H9 (cell line): ENCODE measurements around the gene GPR21. TPM values are rescaled to one million over a fixed set of nuclear protein-coding genes. Genes with fewer than 3 reads are reported as not detected.

Experiments
- DNase-seq: peaks from one replicate; pipeline ENCODE4 v3.0.0-alpha.2; 2017
- H2AFZ ChIP-seq: one replicate; pipeline ENCODE4 v1.6.1; 2013; ENCODE audit warnings: mild to moderate bottlenecking, low read length, control low read depth, moderate library complexity
- H2AK5ac ChIP-seq: 2 replicates; pipeline ENCODE4 v1.6.1; 2013; ENCODE audit warnings: low read length, control low read depth, mixed read lengths; ENCODE audit not compliant: insufficient read length
- H2BK120ac ChIP-seq: one replicate; pipeline ENCODE4 v1.6.1; 2013; ENCODE audit warnings: low read depth, mild to moderate bottlenecking, low read length, control low read depth, inconsistent platforms; ENCODE audit not compliant: poor library complexity, severe bottlenecking
- H2BK12ac ChIP-seq: 2 replicates; pipeline ENCODE4 v1.6.1; 2013; ENCODE audit warnings: low read length, control low read depth, mixed read lengths, low read depth; ENCODE audit not compliant: insufficient read length
- H2BK15ac ChIP-seq: 2 replicates; pipeline ENCODE4 v1.6.1; 2013; ENCODE audit warnings: low read depth, low read length, control low read depth
- H2BK20ac ChIP-seq: one replicate; pipeline ENCODE4 v1.6.1; 2013; ENCODE audit warnings: low read depth, mild to moderate bottlenecking, low read length, control low read depth, inconsistent platforms; ENCODE audit not compliant: poor library complexity, severe bottlenecking
- H2BK5ac ChIP-seq: 2 replicates; pipeline ENCODE4 v1.6.1; 2013; ENCODE audit warnings: low read length, control low read depth, mixed read lengths; ENCODE audit not compliant: insufficient read length
- H3K14ac ChIP-seq: 2 replicates; pipeline ENCODE4 v1.6.1; 2013; ENCODE audit warnings: low read length, control low read depth; ENCODE audit not compliant: insufficient read depth
- H3K18ac ChIP-seq: 2 replicates; pipeline ENCODE4 v1.6.1; 2013; ENCODE audit warnings: low read depth, mild to moderate bottlenecking, mixed read lengths, low read length, control low read depth; ENCODE audit not compliant: insufficient read length
- H3K23ac ChIP-seq: 2 replicates; pipeline ENCODE4 v1.6.1; 2013; ENCODE audit warnings: low read length, control low read depth, mixed read lengths, low read depth; ENCODE audit not compliant: insufficient read length
- H3K23me2 ChIP-seq: 2 replicates; pipeline ENCODE4 v1.6.1; 2013; ENCODE audit warnings: low read depth, mild to moderate bottlenecking, mixed read lengths, low read length, control low read depth; ENCODE audit not compliant: insufficient read length, poor library complexity, severe bottlenecking
- H3K27ac ChIP-seq: 2 replicates; pipeline ENCODE4 v1.5.1; 2013; ENCODE audit warnings: low read length, control low read depth, mixed read lengths, low read depth; ENCODE audit not compliant: insufficient read length
- H3K27me3 ChIP-seq: 2 replicates; pipeline ENCODE4 v1.6.1; 2013; ENCODE audit warnings: low read length, control low read depth, inconsistent platforms; ENCODE audit not compliant: insufficient read depth
- H3K4ac ChIP-seq: 2 replicates; pipeline ENCODE4 v1.6.1; 2013; ENCODE audit warnings: low read depth, mild to moderate bottlenecking, control low read depth, inconsistent platforms, low read length, moderate library complexity
- H3K4me1 ChIP-seq: 2 replicates; pipeline ENCODE4 v1.6.1; 2013; ENCODE audit warnings: low read length, control low read depth, inconsistent platforms; ENCODE audit not compliant: insufficient read depth
- H3K4me2 ChIP-seq: 2 replicates; pipeline ENCODE4 v1.6.1; 2013; ENCODE audit warnings: low read length, control low read depth, mixed read lengths; ENCODE audit not compliant: insufficient read length, insufficient read depth
- H3K56ac ChIP-seq: 2 replicates; pipeline ENCODE4 v1.6.1; 2013; ENCODE audit warnings: low read depth, mild to moderate bottlenecking, mixed read lengths, low read length, control low read depth; ENCODE audit not compliant: insufficient read length
- H3K79me1 ChIP-seq: 2 replicates; pipeline ENCODE4 v1.6.1; 2013; ENCODE audit warnings: low read depth, mild to moderate bottlenecking, moderate library complexity, low read length, control low read depth, inconsistent platforms; ENCODE audit not compliant: insufficient read depth, poor library complexity, severe bottlenecking
- H3K79me2 ChIP-seq: 2 replicates; pipeline ENCODE4 v1.6.1; 2013; ENCODE audit warnings: low read length, control low read depth, inconsistent platforms; ENCODE audit not compliant: insufficient read depth
- H3K9ac ChIP-seq: 2 replicates; pipeline ENCODE4 v1.6.1; 2013; ENCODE audit warnings: low read length, control low read depth, mixed read lengths; ENCODE audit not compliant: insufficient read length; ENCODE audit errors: extremely low read depth
- H3K9me3 ChIP-seq: one replicate; pipeline ENCODE4 v1.6.1; 2013; ENCODE audit warnings: low read depth, low read length, inconsistent platforms; ENCODE audit not compliant: control insufficient read depth
- H3T11ph ChIP-seq: one replicate; pipeline ENCODE4 v1.6.1; 2013; ENCODE audit warnings: mild to moderate bottlenecking, low read length, control low read depth, inconsistent platforms
- H4K20me1 ChIP-seq: one replicate; pipeline ENCODE4 v1.6.1; 2013; ENCODE audit not compliant: control insufficient read depth, insufficient read length, insufficient read depth
- H4K5ac ChIP-seq: 2 replicates; pipeline ENCODE4 v1.6.1; 2013; ENCODE audit warnings: low read depth, mild to moderate bottlenecking, mixed read lengths, low read length, control low read depth; ENCODE audit not compliant: insufficient read length
- H4K8ac ChIP-seq: replicated peaks from 2 replicates; pipeline ENCODE4 v1.6.1; 2013; ENCODE audit warnings: low read length, control low read depth, mixed read lengths, low read depth; ENCODE audit not compliant: insufficient read length
- H4K91ac ChIP-seq: 2 replicates; pipeline ENCODE4 v1.6.1; 2013; ENCODE audit warnings: low read depth, mild to moderate bottlenecking, moderate library complexity, mixed read lengths, low read length, control low read depth; ENCODE audit not compliant: insufficient read length
- H3K27ac Mint-ChIP-seq, 3 experiments: 2 replicates in 2 of 3; 3 replicates in 1 of 3; pipeline ENCODE4 v1.8.0; 2020 to 2021; ENCODE audit warnings: mixed read lengths in 3 of 3, mild to moderate bottlenecking in 1 of 3, moderate library complexity in 1 of 3
- H3K27me3 Mint-ChIP-seq: 2 replicates; pipeline ENCODE4 v1.8.0; 2021; ENCODE audit warnings: low read depth, mild to moderate bottlenecking, moderate library complexity, mixed read lengths
- H3K36me3 Mint-ChIP-seq, 3 experiments: 2 replicates in 2 of 3; 3 replicates in 1 of 3; pipeline ENCODE4 v1.8.0; 2020 to 2021; ENCODE audit warnings: low read depth in 3 of 3, mixed read lengths in 3 of 3; ENCODE audit not compliant: insufficient read depth in 1 of 3
- H3K4me1 Mint-ChIP-seq, 2 experiments: 2 replicates each; pipeline ENCODE4 v1.8.0; 2020; ENCODE audit warnings: mixed read lengths in 2 of 2
- H3K4me3 Mint-ChIP-seq, 2 experiments: 2 replicates in 1 of 2; 3 replicates in 1 of 2; pipeline ENCODE4 v1.8.0; 2020 to 2021; ENCODE audit warnings: mild to moderate bottlenecking in 2 of 2, mixed read lengths in 2 of 2, moderate library complexity in 1 of 2
- H3K9me3 Mint-ChIP-seq, 2 experiments: 2 replicates in 1 of 2; 3 replicates in 1 of 2; pipeline ENCODE4 v1.8.0; 2020; ENCODE audit warnings: mild to moderate bottlenecking in 2 of 2, mixed read lengths in 2 of 2, moderate library complexity in 1 of 2
- CTCF ChIP-seq: fragments of 200-600 bp; sonication (generic); conservative IDR thresholded peaks from 3 replicates; pipeline ENCODE4 v1.8.0; 2021; ENCODE audit warnings: antibody characterized with exemption, mild to moderate bottlenecking
- WGBS: extraction: QIAGEN DNeasy Blood & Tissue Kit; methylation state at CpG from one replicate; pipeline ENCODE4 v1.1.7; 2013; ENCODE audit warnings: missing lambda C conversion rate, low lambda C conversion rate, mixed read lengths; ENCODE audit not compliant: insufficient read length; ENCODE audit errors: extremely low coverage; 5-methylcytosine and 5-hydroxymethylcytosine counted together
- total RNA-seq: library from RNA; stranded (reverse); gene quantifications from 2 replicates; pipeline ENCODE4 v1.2.1, GENCODE V29; 2021

Gene GPR21
- total RNA-seq, 1 experiment from 2014 or later = 0.87 TPM

- Histone ChIP-seq H2BK5ac (no peak overlapping the region), H3K23ac (no peak overlapping the region), H3K18ac (no peak overlapping the region), H3K14ac (no peak overlapping the region), H4K91ac (no peak overlapping the region), H2BK12ac (no peak overlapping the region), H3K27me3 (no peaks in the 10 kb centered on the region), H2BK20ac (no peak overlapping the region), H3K79me2 (no peaks in the 10 kb centered on the region), H3K9ac (no peak overlapping the region), H3K23me2 (no peaks in the 10 kb centered on the region), H4K5ac (no peak overlapping the region), H4K8ac (no peak overlapping the region), H3K27ac (no peak overlapping the region), H2BK15ac (no peak overlapping the region), H4K20me1 (no peaks in the 10 kb centered on the region), H3K56ac (no peak overlapping the region), H2BK120ac (no peak overlapping the region), H3K4me2 (no peak overlapping the region), H3K4ac (no peak overlapping the region), H3K79me1 (no peaks in the 10 kb centered on the region), H2AK5ac (no peak overlapping the region), H2AFZ (no peak overlapping the region), H3K9me3 (no peaks in the 10 kb centered on the region), H3K4me1 (no peaks in the 10 kb centered on the region), H3T11ph (no peak overlapping the region)
- no CpG with 5 or more reads among the region's 8 CpGs for WGBS
- Mint-ChIP-seq H3K36me3 (peaks cover 8 to 42% (median 34%) of the 10 kb centered on the region in 3 experiments; a peak in 6 of 7 replicates), H3K27ac (no peak overlapping the region), H3K4me3 (no peak overlapping the region), H3K27me3 (no peaks in the 10 kb centered on the region), H3K4me1 (no peaks in the 10 kb centered on the region), H3K9me3 (no peaks in the 10 kb centered on the region)
- no peak for TF ChIP-seq CTCF
- DNase-seq = no peak
Observed at GRCh38 chr9:122988920-122989621, 44.4 kb upstream of the GPR21 start.
